GM18517 (cell line): Measurements from ENCODE around the gene WDR44.

Source experiments
- ATAC-seq: cut with Tn5 transposase; IDR thresholded peaks from one replicate; pipeline ENCODE4 v1.9.1; 2021; ENCODE audit warnings: mild to moderate bottlenecking, moderate library complexity; ENCODE audit not compliant: unreplicated experiment

Gene WDR44

DNA sequence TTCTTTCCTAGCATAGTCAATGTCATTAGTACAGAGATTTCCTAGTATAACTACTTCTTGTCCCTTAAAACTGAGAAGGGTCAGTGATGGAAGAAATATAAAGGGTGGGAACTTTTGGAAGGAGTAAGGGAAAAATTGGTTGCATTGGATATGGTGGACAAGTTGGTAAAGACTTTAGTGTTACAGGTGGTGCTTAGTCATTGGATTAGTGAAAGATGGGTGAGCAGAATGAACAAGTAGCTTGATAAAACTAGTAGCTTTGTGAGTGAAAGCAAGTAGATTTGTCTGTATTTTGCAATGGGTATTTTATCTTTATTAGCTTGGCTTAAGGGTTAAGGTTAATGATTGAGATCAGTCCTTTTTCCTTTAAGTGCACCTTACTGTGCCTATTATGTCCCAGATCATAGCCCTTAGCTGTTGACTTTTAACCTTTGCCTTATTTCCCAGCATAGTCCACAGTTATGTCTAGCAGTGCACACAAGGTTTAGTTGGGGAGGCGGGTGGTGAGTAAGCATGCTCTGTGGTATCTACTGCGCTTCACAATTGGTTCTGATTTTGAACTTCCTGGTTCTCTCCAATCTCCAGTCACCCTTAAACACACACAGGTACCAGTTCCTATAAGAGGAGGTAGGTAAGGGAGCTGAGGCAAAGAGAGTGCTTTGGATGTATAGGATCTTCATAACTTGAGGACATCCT lies 9.5 kb downstream of the WDR44 start:
- no peak for ATAC-seq

DNA sequence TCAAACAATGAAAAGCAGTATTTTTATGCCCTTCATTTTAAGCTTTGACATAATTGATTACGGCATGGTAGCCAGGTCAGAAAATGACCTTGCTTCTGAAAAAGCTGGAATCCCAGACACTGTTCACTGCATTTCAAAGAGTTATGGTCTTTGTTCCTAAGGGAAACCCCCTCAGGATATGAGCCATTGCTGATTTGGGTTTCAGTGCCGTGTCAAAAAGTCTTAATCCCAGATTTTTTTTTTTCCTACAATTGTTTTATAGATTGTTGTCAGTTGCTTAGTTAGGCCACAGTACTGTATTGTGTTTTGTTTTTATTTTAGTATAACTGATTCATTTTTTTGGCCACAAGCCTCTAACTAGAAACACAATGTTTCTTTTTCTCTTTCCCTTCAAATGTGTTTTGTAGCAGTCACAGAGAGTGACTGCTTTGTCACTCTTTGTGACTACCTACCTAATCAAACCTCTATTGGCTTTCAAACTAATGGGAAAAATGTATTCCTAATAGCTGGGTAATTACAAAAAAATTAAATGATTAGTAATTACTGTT lies 10.3 kb downstream of the WDR44 start:
- no peak for ATAC-seq

DNA sequence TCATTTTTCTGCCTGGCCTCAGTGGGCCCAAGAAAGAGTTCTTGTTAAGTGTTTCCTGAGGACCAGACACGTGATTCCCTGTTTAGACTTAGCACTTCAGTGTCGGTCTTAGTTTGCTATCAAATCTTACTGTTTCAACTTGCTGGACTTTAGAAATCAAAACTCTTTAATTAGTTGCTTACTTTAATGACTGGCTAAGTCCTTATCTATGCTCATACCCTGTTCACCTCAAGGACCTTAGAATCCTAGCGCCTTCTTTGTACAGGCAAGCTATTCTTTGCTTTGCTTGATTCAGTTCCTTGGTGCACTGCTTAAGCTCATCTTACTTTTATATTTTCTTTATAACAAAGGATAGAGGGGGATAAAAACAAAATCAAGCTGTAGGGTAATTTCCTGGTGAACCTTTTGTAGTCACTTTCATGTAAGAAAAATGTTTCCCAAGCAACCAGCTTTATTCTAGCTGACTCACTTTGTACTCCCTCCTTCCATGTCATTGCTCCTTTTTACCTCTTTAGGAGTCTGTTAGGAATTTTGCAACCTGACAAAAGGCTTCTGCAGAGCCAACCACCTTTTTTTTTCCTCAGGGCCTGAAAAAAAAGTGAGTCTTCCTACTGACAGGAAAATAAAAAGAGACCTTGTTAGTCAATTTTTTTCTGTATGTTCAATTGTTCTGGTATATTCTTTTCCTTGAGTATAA lies 14.7 kb downstream of the WDR44 start:
- no peak for ATAC-seq

DNA sequence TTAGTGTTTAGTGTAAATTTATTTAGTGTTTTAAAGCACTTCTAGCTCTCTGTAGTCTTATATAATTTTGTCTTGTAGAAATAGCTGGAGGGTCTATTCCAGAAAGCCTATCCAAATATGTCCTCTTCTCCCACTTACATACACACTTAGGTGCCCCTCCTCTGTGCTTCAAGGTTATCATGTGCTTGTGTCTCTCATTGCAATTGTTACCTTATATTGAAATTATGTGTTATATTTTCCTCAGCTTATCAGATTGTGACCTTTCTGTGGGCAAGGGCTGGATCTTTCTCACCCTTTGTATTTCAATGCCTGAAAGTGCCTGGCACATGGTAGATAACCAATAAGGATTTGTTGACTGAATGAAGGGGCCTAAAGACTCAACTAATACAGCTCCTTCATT lies 18.4 kb downstream of the WDR44 start:
- no peak for ATAC-seq

DNA sequence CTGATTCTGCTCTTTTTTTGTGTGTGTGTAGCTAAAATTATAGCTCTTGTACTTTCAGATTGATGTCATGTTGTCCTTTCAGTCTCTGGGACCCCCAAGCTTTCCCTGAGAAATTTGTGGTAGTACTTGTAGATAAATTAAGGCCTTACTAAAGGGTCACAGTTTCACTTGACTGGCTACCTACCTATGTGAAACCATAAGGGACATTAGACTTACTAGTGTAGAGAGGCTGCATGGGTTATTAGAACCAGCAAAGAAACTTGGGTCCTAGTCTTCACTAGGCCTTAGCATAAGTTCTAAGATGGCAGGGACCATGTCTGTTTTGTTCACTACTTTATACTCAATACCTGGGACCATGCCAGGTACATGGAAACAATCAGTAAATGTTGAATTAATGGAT lies 21.4 kb downstream of the WDR44 start:
- ATAC-seq = no peak

DNA sequence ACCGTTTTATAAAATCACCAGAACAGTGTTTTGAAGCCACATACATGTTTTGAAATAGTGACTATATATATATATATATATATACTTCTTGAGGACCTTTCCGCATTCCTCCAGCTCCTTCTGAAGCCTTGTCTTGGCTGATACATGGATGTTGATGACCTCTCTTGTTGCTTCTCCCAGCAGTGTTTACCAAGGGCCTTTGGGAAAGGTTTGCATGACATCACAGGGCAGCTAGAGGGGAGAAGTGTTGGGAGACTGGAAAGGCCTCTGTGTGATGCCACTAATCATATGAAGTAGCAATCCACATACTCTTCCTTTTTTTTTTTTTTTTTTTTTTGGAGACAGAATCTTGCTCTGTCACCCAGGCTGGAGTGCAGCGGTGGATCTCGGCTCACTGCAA lies 22.5 kb downstream of the WDR44 start:
- ATAC-seq = no peak

DNA sequence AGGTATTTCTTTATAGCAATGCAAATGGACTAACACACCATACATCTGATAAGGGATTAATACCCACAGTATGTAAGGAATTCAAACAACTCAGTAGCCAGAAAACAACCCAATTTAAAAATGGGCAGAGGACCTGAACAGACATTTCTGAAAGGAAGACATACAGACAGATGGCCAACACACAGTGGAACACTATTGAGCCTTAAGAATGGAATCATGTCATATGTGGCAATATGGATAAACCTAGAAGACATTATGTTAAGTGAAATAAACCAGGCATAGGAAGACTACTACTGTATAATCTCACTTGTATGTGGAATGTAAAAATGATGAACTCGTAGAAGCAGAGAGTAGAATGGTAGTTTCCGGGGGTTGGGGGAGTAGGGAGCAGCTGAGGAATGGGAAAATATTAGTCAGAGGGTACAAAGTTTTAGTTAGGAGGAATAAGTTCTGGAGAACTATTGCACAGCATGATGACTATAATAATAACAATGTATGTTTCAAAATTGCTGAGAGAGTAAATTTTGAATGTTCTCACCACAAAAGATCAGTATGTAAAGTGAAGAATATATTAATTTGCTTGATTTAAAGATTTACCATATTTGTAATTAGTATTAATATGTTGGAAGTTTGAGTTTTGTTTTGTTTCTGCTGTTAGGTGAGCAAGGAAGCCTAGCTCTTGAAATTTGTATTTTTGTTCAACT lies 25.2 kb downstream of the WDR44 start:
- no peak for ATAC-seq

DNA sequence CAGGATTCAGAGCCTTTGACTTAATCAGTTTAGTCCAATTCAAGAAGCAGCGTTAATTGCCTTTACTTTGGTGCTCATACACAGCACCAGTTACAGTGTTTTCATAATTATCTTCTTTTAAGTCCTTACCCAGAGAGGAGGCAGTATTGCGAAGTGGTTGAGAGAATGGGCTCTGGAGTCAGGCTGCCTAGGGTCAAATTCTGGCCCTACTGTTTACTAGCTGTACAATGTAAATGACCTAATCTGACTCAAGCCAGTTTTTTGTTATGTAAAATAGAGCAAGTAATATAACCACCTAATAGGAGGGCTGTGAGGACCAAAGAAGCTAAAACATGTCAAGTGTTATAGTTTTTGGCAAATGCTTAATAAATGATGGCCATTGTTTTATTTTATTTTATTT lies 27.6 kb downstream of the WDR44 start:
- no peak for ATAC-seq

DNA sequence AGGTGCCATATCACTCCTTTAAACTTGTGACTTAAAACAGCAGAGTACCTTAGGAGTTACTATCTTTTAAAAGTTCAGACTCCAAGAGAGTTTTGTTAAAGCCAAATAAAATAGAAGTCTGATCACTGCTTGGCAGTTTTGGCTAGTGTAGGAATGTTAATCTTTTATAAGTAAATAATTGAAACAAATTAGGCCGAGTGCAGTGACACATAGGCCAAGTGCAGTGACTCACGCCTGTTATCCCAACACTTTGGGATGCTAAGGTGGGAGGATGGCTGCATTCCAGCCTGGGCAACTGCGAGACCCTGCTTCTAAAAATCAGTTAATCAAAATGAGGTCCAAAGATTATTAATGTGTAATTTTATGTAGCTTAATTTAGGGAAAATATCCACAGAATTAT lies 37.2 kb downstream of the WDR44 start:
- ATAC-seq = no peak

DNA sequence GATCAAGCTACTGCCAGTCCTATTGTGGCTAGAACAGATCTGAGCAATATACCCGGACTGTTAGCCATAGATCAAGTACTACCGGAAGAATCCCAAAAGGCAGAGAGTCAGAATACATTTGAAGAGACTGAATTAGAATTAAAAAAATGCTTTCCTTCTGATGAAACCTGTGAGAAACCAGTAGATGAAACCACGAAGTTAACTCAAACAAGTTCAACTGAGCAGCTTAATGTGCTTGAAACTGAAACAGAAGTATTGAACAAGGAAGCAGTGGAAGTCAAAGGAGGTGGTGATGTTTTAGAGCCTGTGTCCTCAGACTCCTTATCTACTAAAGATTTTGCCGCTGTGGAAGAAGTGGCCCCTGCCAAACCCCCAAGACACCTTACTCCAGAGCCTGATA lies 46.8 kb downstream of the WDR44 start:
- peak; percentile 64 for ATAC-seq

DNA sequence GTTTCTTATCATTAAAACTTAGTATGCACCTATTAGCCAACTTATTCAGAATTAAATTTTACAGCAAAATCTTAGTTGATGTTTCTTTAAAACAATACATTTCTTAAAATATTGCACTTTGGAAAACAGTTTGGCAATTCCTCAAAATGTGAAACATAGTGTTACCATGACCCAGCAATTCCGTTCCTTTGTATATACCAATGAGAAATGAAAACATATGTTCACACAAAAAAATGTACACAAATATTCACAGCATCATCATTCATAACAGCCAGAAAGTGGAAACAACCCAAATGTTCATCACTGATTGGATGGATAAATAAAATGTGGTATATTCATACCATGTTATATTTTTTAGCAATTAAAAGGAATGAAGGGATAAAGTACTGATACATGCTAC lies 50.2 kb downstream of the WDR44 start:
- no peak for ATAC-seq

DNA sequence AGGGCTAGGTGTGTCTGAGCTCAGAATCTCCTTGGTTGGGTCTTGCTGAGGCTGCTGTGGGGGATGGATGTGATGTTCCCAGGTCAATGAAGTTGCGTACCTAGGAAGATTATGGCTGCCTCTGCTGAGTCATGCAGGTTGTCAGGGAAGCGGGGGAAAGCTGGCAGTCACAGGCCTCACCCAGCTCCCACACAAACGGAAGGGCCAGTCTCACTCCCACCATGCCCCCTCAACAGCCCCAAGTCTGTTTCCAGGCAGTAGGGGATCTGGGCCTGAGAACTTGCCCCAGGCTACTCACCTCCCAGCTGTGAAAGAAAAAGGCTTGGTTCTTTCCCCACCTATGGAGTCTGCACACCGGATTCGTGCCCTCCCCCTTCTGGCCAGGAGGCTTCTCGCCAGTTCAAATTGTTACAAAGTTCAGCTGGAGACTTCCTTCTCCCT lies 72.9 kb downstream of the WDR44 start:
- ATAC-seq = no peak

DNA sequence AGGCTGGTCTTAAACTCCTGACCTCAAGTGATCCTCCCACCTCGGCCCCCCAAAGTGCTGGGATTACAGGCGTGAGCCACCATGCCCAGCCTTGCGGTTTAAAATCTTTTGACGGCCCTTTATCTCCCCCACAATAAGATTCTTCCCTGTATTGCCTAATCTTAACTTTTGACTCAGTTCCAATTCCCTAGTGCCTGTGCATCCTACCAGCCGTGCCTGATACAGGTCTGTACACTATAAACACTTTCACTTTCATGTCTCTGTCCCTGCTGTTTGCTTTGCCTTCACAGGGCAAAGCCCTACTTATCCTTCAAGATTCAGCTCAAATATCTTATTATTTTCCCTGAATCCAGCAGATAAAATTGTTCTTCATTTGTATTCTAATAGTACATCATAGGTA lies 74.6 kb downstream of the WDR44 start:
- peak; percentile 64 for ATAC-seq

DNA sequence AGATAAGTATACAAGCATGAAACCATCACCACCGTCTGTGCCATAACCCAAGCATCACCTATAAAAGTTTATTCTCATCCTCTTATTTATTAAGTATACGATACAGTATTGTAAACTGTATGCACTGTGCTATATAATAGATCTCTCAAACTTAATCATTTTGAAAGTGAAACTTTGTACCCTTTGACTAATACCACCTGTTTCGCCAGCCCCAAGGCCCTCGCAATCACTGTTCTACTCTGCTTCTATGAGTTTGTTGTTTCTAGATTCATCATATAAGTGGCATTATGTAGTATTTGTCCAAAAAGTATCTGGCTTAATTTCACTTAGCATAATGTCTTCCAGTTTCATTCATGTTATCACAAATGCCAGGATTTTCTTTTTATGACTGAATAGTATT lies 77.7 kb downstream of the WDR44 start:
- ATAC-seq = peak; percentile 99

DNA sequence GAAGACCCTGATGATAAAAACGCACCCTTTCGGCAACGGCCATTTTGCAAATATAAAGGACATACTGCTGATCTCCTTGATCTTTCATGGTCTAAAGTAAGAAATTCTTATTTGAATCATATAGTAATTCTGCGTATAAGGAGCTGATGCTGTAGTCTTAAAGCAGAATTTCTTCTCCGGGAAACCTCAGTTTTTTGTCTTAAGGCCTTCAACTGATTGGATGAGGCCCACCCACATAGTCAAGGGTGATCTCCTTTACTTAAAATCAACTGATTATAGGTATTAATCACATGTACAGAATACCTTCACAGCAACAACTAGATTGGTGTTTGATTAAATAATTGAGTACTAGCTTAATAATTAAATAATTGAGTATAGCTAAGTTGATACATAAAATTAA lies 86.9 kb downstream of the WDR44 start:
- no peak for ATAC-seq

DNA sequence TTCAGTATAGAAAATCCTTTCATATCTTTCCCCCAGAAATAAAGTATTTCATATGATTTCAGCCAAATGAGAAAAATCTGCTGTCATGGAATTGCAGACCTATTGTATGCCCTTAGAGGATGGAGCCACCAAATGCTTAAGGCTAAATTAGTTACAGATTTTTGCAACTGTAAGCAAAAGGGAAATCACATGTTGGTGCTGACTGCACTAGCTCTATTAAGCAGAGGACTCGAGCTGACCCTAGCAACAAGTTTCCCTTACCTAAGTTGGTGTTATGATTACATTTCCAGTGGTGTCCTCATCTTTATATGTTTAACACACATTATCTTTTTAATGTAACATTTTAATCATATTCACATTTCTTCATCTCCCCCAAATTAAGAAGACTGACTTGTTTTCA lies 91.4 kb downstream of the WDR44 start:
- ATAC-seq = no peak

DNA sequence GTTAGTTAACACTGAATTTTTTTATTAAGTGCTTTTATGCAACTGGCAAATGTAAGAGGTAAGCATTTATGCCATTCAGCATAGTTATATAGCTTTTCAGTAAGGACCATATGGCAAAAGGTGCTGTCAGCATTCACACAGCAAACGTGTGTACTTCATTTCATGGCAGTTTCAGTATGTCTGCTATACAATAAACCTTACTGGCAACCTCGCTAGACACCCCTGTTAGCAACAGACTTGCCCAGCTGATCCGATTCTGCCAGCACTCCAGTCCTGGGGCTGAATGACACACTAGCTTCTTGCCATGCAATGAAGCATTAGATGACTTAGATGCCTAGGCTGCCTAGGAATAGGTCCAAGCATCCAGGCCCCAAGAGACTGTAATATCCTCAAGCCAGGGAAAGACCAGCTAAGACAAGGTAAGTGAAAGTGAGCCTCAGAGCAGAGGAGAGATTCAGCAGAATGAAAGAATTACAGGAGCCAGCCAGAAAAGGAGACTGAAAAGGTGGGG lies 102.4 kb downstream of the WDR44 start:
- no peak for ATAC-seq

DNA sequence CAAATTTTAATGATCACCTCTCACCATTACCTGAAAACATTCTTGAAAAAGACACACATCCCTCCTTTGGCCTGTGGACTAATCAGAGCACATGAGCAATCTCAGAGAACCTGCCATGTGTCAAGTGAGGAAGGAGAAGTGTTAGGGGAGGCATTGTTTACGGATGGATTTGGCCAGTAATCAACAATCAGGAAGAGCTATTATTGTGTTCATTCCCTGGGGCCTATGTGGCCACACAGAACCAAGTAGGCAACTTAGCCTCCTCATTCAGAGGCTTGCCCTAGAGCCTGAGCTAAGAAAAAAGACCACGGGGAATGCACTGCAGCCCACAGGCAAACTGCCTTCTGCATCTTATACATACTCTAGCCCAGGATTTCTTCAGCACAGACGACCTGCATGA lies 109.1 kb downstream of the WDR44 start:
- no peak for ATAC-seq

DNA sequence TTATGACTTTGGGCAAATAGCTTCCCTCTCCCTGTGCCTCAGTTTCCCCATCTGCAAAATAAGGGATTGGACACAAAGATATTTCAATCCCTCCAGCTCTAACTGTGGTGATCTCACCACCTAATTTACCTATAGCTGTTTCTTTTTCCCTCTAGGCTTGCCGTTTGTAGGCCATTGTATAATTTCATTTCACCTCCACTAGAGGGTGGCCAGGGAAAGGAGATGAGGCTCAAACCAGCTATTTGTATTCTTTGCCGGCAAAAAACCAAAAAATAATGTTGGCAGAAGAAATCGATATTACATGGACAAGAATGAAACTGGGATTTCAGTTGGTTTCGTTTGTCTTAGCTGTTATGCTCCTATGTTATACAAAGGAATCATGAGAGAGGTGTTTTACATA lies 113.6 kb downstream of the WDR44 start:
- ATAC-seq = no peak

DNA sequence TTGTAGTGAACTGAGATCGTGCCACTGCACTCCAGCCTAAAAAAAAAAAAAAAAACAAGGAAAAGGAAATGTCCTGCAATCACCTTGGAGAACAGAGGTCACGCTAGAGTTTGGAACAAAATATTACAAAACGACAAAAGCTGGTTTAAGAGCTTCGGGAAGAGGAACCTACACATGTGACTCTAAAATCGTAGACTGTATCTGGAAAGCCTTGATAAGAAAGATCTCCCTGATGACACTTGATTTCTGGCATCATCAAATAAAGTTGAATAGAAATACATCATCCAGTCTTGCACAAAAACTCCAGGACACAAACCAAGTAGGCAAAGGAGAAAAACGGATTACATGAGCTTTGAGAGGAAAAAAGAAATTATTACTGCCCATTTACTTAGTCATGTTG lies 118.6 kb downstream of the WDR44 start:
- ATAC-seq = no peak

DNA sequence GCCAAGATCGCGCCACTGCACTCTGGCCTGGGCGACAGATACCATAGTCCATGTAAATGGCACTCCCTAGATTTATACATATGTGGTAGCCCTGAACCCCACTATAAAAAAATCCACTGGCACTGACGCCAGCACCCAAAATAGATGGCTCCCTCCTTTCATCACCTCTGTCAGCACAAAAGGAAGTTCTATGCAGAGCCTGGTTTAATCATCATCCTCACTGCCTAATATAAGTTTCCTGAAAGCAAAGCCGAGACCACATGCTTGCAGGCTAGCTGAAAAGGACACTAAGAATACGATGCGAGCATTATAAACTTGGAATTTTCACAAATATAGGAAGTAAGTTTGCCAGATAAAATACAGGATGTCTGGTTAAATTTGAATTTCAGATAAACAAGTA lies 122.2 kb downstream of the WDR44 start:
- ATAC-seq = no peak
